ENCODE measurements around the gene LIN37.

LIN37 gene

DNA sequence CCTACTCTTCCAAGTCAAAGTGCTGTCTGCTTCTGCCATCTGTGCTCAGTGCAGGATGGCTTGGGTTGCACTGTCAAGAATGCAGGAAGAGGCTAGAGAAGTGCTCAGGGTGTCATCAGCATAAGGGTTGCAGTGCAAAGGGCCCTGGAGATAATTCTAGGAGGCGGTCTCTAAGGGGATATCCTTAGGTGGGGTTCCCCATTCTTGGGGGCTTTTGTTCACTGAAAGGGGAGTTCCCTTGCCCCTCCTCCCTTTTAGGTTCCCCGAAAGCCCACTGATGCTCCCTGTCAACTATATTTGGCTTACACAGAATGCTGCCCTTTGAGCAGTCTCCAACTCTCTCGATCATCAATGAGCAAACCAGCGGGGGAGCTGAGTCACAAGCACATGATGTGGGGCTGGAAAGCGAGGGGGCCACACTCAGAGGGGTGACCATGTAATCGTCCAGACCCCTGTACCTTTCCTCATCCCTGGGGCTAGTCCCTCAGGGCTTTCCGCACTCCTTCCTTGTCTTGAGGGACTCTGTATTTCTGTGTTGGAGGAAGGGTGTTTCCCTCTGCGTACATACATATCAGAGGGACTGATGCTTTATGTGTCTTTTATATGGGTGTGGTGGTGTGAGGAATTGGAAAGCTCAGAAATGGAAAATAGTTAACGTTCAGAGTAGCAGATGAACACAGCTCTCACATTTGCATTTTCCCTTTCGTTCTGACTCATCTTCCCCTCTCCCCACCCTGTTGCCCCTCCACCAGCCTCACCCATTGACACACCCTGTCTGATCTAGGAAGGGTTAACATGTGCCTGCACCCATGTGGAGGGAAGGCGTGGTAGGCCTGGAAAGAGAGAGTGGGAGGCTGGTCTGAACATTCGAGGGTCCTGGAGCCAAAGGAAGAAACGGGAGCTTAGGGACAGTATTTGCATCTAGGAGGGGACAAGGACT, 37.3 kb upstream of the LIN37 start:
- H3K27ac ChIP-seq, result no peak overlapping the region
- TF ChIP-seq, protein P1, sequence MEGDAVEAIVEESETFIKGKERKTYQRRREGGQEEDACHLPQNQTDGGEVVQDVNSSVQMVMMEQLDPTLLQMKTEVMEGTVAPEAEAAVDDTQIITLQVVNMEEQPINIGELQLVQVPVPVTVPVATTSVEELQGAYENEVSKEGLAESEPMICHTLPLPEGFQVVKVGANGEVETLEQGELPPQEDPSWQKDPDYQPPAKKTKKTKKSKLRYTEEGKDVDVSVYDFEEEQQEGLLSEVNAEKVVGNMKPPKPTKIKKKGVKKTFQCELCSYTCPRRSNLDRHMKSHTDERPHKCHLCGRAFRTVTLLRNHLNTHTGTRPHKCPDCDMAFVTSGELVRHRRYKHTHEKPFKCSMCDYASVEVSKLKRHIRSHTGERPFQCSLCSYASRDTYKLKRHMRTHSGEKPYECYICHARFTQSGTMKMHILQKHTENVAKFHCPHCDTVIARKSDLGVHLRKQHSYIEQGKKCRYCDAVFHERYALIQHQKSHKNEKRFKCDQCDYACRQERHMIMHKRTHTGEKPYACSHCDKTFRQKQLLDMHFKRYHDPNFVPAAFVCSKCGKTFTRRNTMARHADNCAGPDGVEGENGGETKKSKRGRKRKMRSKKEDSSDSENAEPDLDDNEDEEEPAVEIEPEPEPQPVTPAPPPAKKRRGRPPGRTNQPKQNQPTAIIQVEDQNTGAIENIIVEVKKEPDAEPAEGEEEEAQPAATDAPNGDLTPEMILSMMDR (IDR thresholded peaks at IDR 0.05), result no peak

DNA sequence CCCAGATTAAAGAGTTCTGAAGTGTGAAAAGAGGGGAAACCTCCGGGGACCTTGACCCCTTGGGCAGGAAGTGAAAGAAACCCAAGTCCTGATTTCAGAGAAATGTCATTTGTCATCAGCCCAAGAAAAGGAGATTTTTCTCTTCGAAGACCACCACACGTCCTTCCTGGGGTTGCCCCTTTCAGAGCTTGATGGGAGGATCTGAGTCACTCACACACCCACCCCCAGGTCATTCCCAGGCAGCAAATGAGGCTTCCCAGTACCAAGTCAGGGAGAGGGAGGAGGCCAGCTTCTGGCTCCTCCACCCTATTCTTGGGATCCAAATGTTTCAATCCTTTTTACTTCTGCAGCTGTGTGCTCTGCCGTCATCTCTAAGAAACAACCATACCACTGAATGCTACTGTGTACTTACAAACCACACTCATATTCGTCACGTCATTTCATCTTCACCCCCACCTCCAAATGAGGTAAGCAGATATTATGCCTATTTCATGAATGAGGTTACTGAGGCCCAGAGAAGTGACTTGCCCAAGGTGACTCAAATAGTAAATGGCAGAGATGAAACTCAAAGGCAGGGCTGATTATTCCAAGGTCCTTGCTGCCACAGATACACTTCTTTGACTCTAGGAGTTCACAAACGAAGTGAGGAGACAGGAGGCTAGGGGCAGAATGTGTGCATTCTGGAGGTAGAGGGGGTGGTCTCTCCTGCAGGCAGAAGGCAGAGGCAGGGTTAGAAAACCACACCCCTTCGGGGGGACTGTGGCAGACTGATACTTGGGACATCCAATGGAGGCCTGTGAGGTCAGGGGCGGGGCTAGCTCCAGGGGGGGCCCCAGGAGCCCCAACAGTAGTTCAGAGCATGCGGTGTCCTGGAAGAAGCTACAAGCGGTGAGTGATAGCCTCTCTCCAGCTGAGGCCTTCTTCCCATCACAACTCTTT, 35.5 kb upstream of the LIN37 start:
- Histone ChIP-seq H3K36me3 (no peaks in the 10 kb centered on the region), H3K27ac (no peak overlapping the region), H3K4me3 (ENCODE audit: low read depth in 1 of 2, low read length in 1 of 2) (no peak overlapping the region), H3K27me3 (peaks cover 38% of the 10 kb centered on the region), H3K9me3 (no peaks in the 10 kb centered on the region), H3K4me1 (ENCODE audit: control insufficient read depth in 1 of 2, insufficient read depth in 1 of 2, low read depth in 1 of 2, low read length in 1 of 2) (peaks cover 15 to 23% of the 10 kb centered on the region in 2 experiments)
- TF ChIP-seq, protein P1 (IDR thresholded peaks at IDR 0.05), result no peak

More for the DNA sequence above, 37.3 kb upstream of the LIN37 start:
- Histone ChIP-seq H3K4me3 (ENCODE audit: low read depth in 1 of 2, low read length in 1 of 2) (no peak overlapping the region), H3K36me3 (no peaks in the 10 kb centered on the region), H3K9me3 (no peaks in the 10 kb centered on the region), H3K4me1 (ENCODE audit: control insufficient read depth in 1 of 2, insufficient read depth in 1 of 2, low read depth in 1 of 2, low read length in 1 of 2) (peaks cover 7 to 10% of the 10 kb centered on the region in 2 experiments), H3K27me3 (peaks cover 45% of the 10 kb centered on the region)

DNA sequence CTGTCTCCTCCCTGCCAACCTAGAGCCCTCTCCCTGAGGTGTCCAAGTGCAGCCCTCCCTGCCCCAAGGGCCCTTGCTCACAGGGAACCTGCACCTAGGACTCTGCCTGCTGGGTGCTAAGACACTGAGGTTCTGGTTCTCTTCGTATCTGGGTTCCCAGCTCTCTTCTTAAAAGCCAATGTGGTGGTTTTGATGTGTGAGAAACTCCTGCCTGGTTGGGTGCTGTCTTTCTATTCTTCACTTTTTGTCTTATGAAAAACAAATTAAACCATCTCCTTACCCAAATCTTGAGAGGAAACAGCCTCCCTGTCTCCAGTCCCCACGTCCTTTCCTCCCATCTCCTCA, 34.9 kb upstream of the LIN37 start:
- no peaks in the 10 kb centered on the region for H3K36me3 ChIP-seq
- no peaks in the 10 kb centered on the region for H3K9me3 ChIP-seq
- H3K27me3 ChIP-seq, result peaks cover 31% of the 10 kb centered on the region
- H3K4me1 ChIP-seq (ENCODE audit: control insufficient read depth in 1 of 2, insufficient read depth in 1 of 2, low read depth in 1 of 2, low read length in 1 of 2), result peaks cover 17 to 26% of the 10 kb centered on the region in 2 experiments
- TF ChIP-seq, protein P1 (IDR thresholded peaks at IDR 0.05), result no peak
- no peak overlapping the region for H3K27ac ChIP-seq
- no peak overlapping the region for H3K4me3 ChIP-seq (ENCODE audit: low read depth in 1 of 2, low read length in 1 of 2)

DNA sequence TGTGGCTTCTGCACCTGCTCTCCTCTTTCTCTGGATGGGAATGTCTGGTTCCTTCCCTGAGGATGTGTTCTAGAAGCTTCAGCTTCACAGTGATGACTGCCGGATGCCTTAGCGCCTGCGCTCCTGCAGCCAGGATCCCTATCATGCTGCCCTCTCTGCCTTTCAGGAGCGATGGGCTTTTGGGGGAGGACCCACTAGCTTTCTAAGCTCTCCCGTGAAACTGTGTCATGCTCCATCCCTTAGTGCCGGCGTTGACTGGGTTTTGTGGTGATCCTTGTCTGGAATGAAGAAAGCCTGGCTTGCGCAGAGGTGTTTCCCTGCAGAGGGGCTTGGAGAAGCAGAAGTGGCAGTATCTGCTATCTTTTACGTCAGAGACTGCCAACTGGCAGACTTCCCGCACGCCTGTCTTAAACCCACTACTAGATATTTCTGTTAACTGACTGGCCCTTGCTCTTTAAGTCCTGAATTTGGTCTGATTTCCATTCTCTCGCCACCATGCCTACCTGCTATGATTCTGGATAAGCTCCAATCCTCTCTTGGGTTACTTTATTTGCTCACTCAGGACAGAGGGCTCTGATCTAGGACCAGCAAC, 34.4 kb upstream of the LIN37 start:
- Histone ChIP-seq H3K9me3 (no peaks in the 10 kb centered on the region), H3K27ac (no peak overlapping the region), H3K27me3 (peaks cover 31% of the 10 kb centered on the region), H3K4me3 (ENCODE audit: low read depth in 1 of 2, low read length in 1 of 2) (no peak overlapping the region), H3K36me3 (no peaks in the 10 kb centered on the region), H3K4me1 (ENCODE audit: control insufficient read depth in 1 of 2, insufficient read depth in 1 of 2, low read depth in 1 of 2, low read length in 1 of 2) (peaks cover 22 to 32% of the 10 kb centered on the region in 2 experiments)
- TF ChIP-seq, protein P1 (IDR thresholded peaks at IDR 0.05), result no peak

DNA sequence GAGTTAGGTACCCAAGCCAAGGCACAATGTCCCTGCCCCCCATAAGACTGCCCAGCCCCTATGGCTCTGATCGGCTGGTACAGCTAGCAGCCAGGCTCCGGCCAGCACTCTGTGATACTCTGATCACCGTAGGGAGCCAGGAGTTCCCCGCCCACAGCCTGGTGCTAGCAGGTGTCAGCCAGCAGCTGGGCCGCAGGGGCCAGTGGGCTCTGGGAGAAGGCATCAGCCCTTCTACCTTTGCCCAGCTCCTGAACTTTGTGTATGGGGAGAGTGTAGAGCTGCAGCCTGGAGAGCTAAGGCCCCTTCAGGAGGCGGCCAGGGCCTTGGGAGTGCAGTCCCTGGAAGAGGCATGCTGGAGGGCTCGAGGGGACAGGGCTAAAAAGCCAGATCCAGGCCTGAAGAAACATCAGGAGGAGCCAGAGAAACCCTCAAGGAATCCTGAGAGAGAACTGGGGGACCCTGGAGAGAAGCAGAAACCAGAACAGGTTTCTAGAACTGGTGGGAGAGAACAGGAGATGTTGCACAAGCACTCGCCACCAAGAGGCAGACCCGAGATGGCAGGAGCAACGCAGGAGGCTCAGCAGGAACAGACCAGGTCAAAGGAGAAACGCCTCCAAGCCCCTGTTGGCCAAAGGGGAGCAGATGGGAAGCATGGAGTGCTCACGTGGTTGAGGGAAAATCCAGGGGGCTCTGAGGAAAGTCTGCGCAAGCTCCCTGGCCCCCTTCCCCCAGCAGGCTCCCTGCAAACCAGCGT, 33.6 kb upstream of the LIN37 start:
- Histone ChIP-seq H3K36me3 (peaks cover 3% of the 10 kb centered on the region), H3K27ac (no peak overlapping the region), H3K9me3 (no peaks in the 10 kb centered on the region), H3K4me3 (ENCODE audit: low read depth in 1 of 2, low read length in 1 of 2) (no peak overlapping the region), H3K4me1 (ENCODE audit: control insufficient read depth in 1 of 2, insufficient read depth in 1 of 2, low read depth in 1 of 2, low read length in 1 of 2) (peaks cover 29 to 35% of the 10 kb centered on the region in 2 experiments), H3K27me3 (peaks cover 26% of the 10 kb centered on the region)
- TF ChIP-seq, protein P1 (IDR thresholded peaks at IDR 0.05), result no peak
